K562 (cell line): ENCODE data around the gene PSMA6. TPM values are rescaled to one million over a fixed set of nuclear protein-coding genes. Genes with fewer than 3 reads are reported as not detected.

Experiments
- ATAC-seq: fragments of 200-7000 bp; cut with Tn5 transposase; 3 replicates; pipeline ENCODE4 v1.9.1; 2020; ENCODE audit warnings: moderate library complexity
- BruUV-seq: library from RNA; stranded (reverse); fragments of 400-500 nt; replicated peaks from 2 replicates; lab custom pipeline; 2021; lab: Mats Ljungman, UMichigan
- CTCF ChIA-PET: fragments of 300-600 bp; formaldehyde crosslinking; extraction: SDS; loops from one replicate; lab custom pipeline; 2021; ENCODE audit warnings: low intra/inter-chr PET ratio; lab: Yijun Ruan, JAX
- POLR2A ChIA-PET: fragments of 300-600, 350-650 bp; sonication (Branson Sonifier 250); formaldehyde crosslinking; extraction: SDS; loops from one replicate; lab custom pipeline; 2021; ENCODE audit warnings: antibody characterized with exemption, inconsistent platforms; lab: Yijun Ruan, JAX
- DNase-seq, 4 experiments: peaks; one replicate each; pipeline versions ENCODE4 v3.0.0 to v3.0.0-alpha.2; 2011 to 2018; ENCODE audit warnings: low spot score in 3 of 4, mixed read lengths in 3 of 4; ENCODE audit errors: extremely low read depth in 1 of 4
- FAIRE-seq: peaks from 2 replicates; lab custom pipeline; 2011; peaks lifted over from hg19 to GRCh38; lab: Jason Lieb, UNC
- H2AFZ ChIP-seq: 2 replicates; pipeline ENCODE4 v1.6.0; 2011; ENCODE audit warnings: low read depth, low read length, control low read depth, inconsistent platforms
- H3K27ac ChIP-seq: fragments of 200-600 bp; 3 replicates; pipeline ENCODE4 v1.8.0; 2011; ENCODE audit warnings: low read depth, mild to moderate bottlenecking, control low read depth, inconsistent platforms, low read length, moderate library complexity, mixed read lengths; ENCODE audit errors: extremely low read depth
- H3K27me3 ChIP-seq, 2 experiments: fragments of 300-600 bp in 1 of 2; 2 replicates in 1 of 2; 3 replicates in 1 of 2; pipeline versions ENCODE4 v1.6.0 to v1.8.0; 2011; ENCODE audit warnings: inconsistent platforms in 2 of 2, low read length in 2 of 2, mild to moderate bottlenecking in 1 of 2, mixed read lengths in 1 of 2, moderate library complexity in 1 of 2; ENCODE audit not compliant: control insufficient read depth in 2 of 2, insufficient read depth in 2 of 2
- H3K36me3 ChIP-seq: fragments of 300-600 bp; 3 replicates; pipeline ENCODE4 v1.8.0; 2011; ENCODE audit warnings: mild to moderate bottlenecking, low read length, inconsistent platforms; ENCODE audit not compliant: control insufficient read depth, insufficient read depth
- H3K4me1 ChIP-seq, 2 experiments: fragments of 200-600 bp in 1 of 2; replicated peaks in 1 of 2; 2 replicates in 1 of 2; 3 replicates in 1 of 2; pipeline versions ENCODE4 v1.5.1 to v1.8.0; 2011; ENCODE audit warnings: inconsistent platforms in 2 of 2, low read length in 2 of 2, mild to moderate bottlenecking in 1 of 2, mixed read lengths in 1 of 2, moderate library complexity in 1 of 2; ENCODE audit not compliant: control insufficient read depth in 2 of 2, insufficient read depth in 2 of 2
- H3K4me2 ChIP-seq: 2 replicates; pipeline ENCODE4 v1.6.1; 2011; ENCODE audit warnings: low read length, control low read depth, inconsistent platforms, mixed read lengths; ENCODE audit not compliant: insufficient read depth
- H3K4me3 ChIP-seq: fragments of 200-600 bp; sonication (generic), shearing (Covaris generic); 2 replicates; pipeline ENCODE4 v1.5.1; 2016; ENCODE audit warnings: control low read depth, inconsistent platforms
- H3K79me2 ChIP-seq: fragments of 200-600 bp; 3 replicates; pipeline ENCODE4 v1.8.0; 2011; ENCODE audit warnings: low read length, inconsistent platforms; ENCODE audit not compliant: control insufficient read depth, insufficient read depth
- H3K9ac ChIP-seq, 2 experiments: 2 replicates each; pipeline versions ENCODE4 v1.6.0 to v1.6.1; 2011; ENCODE audit warnings: low read depth in 2 of 2, low read length in 2 of 2, control low read depth in 1 of 2, inconsistent platforms in 1 of 2, mild to moderate bottlenecking in 1 of 2, mixed read lengths in 1 of 2; ENCODE audit not compliant: insufficient read depth in 1 of 2
- H3K9me1 ChIP-seq: one replicate; pipeline ENCODE4 v1.6.0; 2011; ENCODE audit warnings: inconsistent platforms, mild to moderate bottlenecking, low read length, moderate library complexity; ENCODE audit not compliant: control insufficient read depth, insufficient read depth
- H3K9me3 ChIP-seq: replicated peaks from 2 replicates; pipeline ENCODE4 v1.5.1; 2011; ENCODE audit warnings: low read depth, low read length, inconsistent platforms; ENCODE audit not compliant: control insufficient read depth, insufficient read depth
- H4K20me1 ChIP-seq: replicated peaks from 2 replicates; pipeline ENCODE4 v1.6.1; 2011; ENCODE audit warnings: low read length, inconsistent platforms, mixed read lengths; ENCODE audit not compliant: control insufficient read depth, insufficient read depth
- ELF2 ChIP-seq: fragments of 250-450 bp; sonication (Bioruptor Pico); IDR thresholded peaks from 2 replicates; pipeline ENCODE4 v1.5.0; 2021; ENCODE audit warnings: mild to moderate bottlenecking
- EP300 ChIP-seq: IDR thresholded peaks from 2 replicates; pipeline ENCODE4 v1.6.1; 2012; ENCODE audit warnings: low read length, improper control_type of control experiment
- ILK ChIP-seq: fragments of 450-650 bp; IDR thresholded peaks from 2 replicates; pipeline ENCODE4 v1.6.1; 2016; ENCODE audit warnings: missing genetic modification characterization, low read depth, mild to moderate bottlenecking, missing compliant biosample characterization, moderate library complexity, borderline replicate concordance
- NFYB ChIP-seq: IDR thresholded peaks from 2 replicates; pipeline ENCODE4 v1.6.1; 2011; ENCODE audit warnings: mild to moderate bottlenecking, moderate library complexity; ENCODE audit not compliant: insufficient read length; ENCODE audit errors: extremely low read depth
- PTTG1 ChIP-seq: fragments of 450-650 bp; IDR thresholded peaks from 2 replicates; pipeline ENCODE4 v1.6.1; 2016; ENCODE audit warnings: low read depth, mild to moderate bottlenecking, missing genetic modification characterization, missing compliant biosample characterization
- SP1 ChIP-seq: sonication (generic); formaldehyde crosslinking; IDR thresholded peaks from 2 replicates; pipeline ENCODE4 v1.8.1; 2022; ENCODE audit warnings: mild to moderate bottlenecking, missing genetic modification reagents
- TCF3 ChIP-seq: sonication (generic); formaldehyde crosslinking; IDR thresholded peaks from 2 replicates; pipeline ENCODE4 v1.4.0; 2020; ENCODE audit warnings: mild to moderate bottlenecking, missing genetic modification reagents
- ZEB2 ChIP-seq: fragments of 450-650 bp; IDR thresholded peaks from 2 replicates; pipeline ENCODE4 v1.6.1; 2016
- ZKSCAN3 ChIP-seq: fragments of 250-450 bp; sonication (Bioruptor Pico); IDR thresholded peaks from 2 replicates; pipeline ENCODE4 v1.4.0; 2020
- WGBS: fragments of 100-300 bp; shearing (Covaris generic); methylation state at CpG from one replicate; pipeline ENCODE4 v1.1.6; 2016; ENCODE audit warnings: low coverage, mixed read lengths; ENCODE audit not compliant: insufficient coverage; ENCODE audit errors: missing lambda C conversion rate; 5-methylcytosine and 5-hydroxymethylcytosine counted together
- in situ Hi-C: fragments of 300-500 bp; cut with MboI; formaldehyde crosslinking; loops from 4 replicates; pipeline ENCODE4 v1.15.0; 2018; ENCODE audit warnings: inconsistent platforms, mixed read lengths
- intact Hi-C: fragments of 100-400 bp; cut with micrococcal nuclease; formaldehyde crosslinking; loops from 2 replicates; pipeline ENCODE4 v1.14.2; 2022
- polyA plus RNA-seq, 8 experiments: library from polyadenylated mRNA; depleted of rRNA in 4 of 8; stranded (reverse) in 5 of 8; unstranded in 3 of 8; fragments of >200 nt; fragmentation: Nextera tagmentation in 2 of 8; fragmentation: Illumina TruSeq in 1 of 8; extraction: Ambion mirVana in 2 of 8; extraction: Trizol in 1 of 8; gene quantifications; 2 replicates each; pipeline versions ENCODE4 v1.2.1 to v1.2.3, GENCODE V29; 2011 to 2014; ENCODE audit warnings: inconsistent platforms in 1 of 8, missing spikeins in 1 of 8
- total RNA-seq, 7 experiments: library from RNA; depleted of rRNA in 6 of 7; stranded (reverse); fragments of >200 nt in 6 of 7; fragmentation: Illumina TruSeq in 2 of 7; extraction: Trizol in 2 of 7; gene quantifications; 2 replicates each; pipeline versions ENCODE4 v1.2.1 to v1.2.3, GENCODE V29; 2011 to 2021; ENCODE audit warnings: low replicate concordance in 1 of 7
- TF ChIP-seq, protein P1 (sequence below): sonication (generic); formaldehyde crosslinking; IDR thresholded peaks from 2 replicates; pipeline ENCODE4 v1.8.0; 2022; ENCODE audit warnings: mild to moderate bottlenecking, missing genetic modification reagents
- TF ChIP-seq, protein P2 (sequence below), 2 experiments: fragments of 450-650 bp in 1 of 2; IDR thresholded peaks; 2 replicates each; pipeline ENCODE4 v1.6.1; 2011 to 2017; ENCODE audit warnings: low read depth in 2 of 2, antibody characterized with exemption in 1 of 2, borderline replicate concordance in 1 of 2, low read length in 1 of 2, mild to moderate bottlenecking in 1 of 2, mixed read lengths in 1 of 2; ENCODE audit not compliant: control insufficient read depth in 1 of 2
- TF ChIP-seq, protein P3 (sequence below): fragments of 250-450 bp; sonication (Bioruptor Pico); IDR thresholded peaks from 2 replicates; pipeline ENCODE4 v1.8.0; 2022; ENCODE audit warnings: inconsistent platforms, mild to moderate bottlenecking, moderate library complexity, borderline replicate concordance

The PSMA6 gene
- total and polyA plus RNA-seq, 9 of the 15 experiments (the other 6 are each of a cell fraction or from before 2014, with no cell fraction given) = 210 to 952 (median 288) TPM

DNA sequence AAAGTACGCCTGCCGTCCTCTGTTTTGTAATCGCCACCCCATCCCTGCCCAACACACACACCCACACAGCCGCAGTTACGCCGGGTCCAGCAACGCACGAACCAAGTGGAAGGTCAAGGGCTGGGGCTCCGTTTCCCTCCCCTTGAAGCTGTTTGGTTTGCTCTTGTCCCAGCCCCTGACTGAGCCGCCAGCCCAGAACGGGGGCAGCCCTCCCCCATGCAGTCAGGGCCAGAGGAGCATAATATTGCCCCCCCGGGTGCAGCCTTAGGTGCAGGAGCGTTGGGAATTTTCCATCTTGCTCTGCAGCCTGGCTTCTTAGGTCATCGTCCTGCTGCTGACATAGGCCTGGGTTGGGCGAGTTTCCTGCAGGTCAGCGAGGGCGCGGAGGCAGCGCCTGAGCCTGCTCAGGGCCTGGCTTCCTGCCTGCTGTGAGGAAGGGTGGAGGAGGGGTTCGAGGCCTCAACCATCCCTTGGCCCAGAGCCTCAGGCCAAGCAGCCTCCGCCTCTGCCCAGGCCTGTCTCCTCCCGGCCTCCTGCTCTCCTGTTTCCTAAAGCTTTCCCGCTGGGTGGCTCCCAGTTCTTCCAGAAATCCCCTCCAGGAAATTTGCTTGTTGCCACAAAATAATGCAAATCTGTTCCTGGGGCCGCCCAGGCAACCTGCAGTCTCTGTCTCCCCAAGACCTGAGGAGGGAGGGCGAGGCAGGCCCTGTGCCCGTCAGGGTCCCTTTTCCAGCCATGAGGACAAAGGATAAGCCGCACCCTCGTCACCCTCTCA lies 44.5 kb downstream of the PSMA6 start:
- Histone ChIP-seq H3K4me1 (peaks cover 44 to 63% of the 10 kb centered on the region in 2 experiments), H3K27ac (peak overlapping the region; percentile 81), H2AFZ (peak overlapping the region; percentile 97), H3K9me1 (peaks cover 4% of the 10 kb centered on the region), H3K79me2 (no peaks in the 10 kb centered on the region), H4K20me1 (no peaks in the 10 kb centered on the region), H3K9me3 (no peaks in the 10 kb centered on the region), H3K36me3 (no peaks in the 10 kb centered on the region), H3K4me3 (no peak overlapping the region), H3K27me3 (no peaks in the 10 kb centered on the region), H3K4me2 (peak overlapping the region; percentile 73), H3K9ac (peak overlapping the region; percentile 53 to 82)
- CTCF ChIA-PET = interaction anchor here (0.6 kb wide), 1 partner anchor 65 kb away, joined by 3 read pairs; no protein-coding TSS in a partner anchor
- no TSS peak for BruUV-seq
- in situ Hi-C loops = no loop called here
- ATAC-seq = peak; percentile 89
- intact Hi-C loops = no loop called here
- DNase-seq = peak; percentile 62 to 88 (median 70)
- peak; percentile 97 for FAIRE-seq
- POLR2A ChIA-PET = interaction anchor here (0.6 kb wide), 1 partner anchor 67 kb away, joined by 3 read pairs; no protein-coding TSS in a partner anchor
- 14% methylated on average over 20 of the region's 28 CpGs for WGBS
- TF ChIP-seq ILK (tag) (no peak), ZKSCAN3 (no peak), NFYB (no peak), TCF3 (CRISPR knock-in tag) (no peak), SP1 (no peak), ZEB2 (no peak), EP300 (peak; percentile 5; the same call in 1 of the 2 replicates), ELF2 (CRISPR knock-in tag) (no peak), PTTG1 (no peak)
- TF ChIP-seq, protein P1, sequence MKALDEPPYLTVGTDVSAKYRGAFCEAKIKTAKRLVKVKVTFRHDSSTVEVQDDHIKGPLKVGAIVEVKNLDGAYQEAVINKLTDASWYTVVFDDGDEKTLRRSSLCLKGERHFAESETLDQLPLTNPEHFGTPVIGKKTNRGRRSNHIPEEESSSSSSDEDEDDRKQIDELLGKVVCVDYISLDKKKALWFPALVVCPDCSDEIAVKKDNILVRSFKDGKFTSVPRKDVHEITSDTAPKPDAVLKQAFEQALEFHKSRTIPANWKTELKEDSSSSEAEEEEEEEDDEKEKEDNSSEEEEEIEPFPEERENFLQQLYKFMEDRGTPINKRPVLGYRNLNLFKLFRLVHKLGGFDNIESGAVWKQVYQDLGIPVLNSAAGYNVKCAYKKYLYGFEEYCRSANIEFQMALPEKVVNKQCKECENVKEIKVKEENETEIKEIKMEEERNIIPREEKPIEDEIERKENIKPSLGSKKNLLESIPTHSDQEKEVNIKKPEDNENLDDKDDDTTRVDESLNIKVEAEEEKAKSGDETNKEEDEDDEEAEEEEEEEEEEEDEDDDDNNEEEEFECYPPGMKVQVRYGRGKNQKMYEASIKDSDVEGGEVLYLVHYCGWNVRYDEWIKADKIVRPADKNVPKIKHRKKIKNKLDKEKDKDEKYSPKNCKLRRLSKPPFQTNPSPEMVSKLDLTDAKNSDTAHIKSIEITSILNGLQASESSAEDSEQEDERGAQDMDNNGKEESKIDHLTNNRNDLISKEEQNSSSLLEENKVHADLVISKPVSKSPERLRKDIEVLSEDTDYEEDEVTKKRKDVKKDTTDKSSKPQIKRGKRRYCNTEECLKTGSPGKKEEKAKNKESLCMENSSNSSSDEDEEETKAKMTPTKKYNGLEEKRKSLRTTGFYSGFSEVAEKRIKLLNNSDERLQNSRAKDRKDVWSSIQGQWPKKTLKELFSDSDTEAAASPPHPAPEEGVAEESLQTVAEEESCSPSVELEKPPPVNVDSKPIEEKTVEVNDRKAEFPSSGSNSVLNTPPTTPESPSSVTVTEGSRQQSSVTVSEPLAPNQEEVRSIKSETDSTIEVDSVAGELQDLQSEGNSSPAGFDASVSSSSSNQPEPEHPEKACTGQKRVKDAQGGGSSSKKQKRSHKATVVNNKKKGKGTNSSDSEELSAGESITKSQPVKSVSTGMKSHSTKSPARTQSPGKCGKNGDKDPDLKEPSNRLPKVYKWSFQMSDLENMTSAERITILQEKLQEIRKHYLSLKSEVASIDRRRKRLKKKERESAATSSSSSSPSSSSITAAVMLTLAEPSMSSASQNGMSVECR (CRISPR knock-in tag) = no peak
- TF ChIP-seq, protein P2, sequence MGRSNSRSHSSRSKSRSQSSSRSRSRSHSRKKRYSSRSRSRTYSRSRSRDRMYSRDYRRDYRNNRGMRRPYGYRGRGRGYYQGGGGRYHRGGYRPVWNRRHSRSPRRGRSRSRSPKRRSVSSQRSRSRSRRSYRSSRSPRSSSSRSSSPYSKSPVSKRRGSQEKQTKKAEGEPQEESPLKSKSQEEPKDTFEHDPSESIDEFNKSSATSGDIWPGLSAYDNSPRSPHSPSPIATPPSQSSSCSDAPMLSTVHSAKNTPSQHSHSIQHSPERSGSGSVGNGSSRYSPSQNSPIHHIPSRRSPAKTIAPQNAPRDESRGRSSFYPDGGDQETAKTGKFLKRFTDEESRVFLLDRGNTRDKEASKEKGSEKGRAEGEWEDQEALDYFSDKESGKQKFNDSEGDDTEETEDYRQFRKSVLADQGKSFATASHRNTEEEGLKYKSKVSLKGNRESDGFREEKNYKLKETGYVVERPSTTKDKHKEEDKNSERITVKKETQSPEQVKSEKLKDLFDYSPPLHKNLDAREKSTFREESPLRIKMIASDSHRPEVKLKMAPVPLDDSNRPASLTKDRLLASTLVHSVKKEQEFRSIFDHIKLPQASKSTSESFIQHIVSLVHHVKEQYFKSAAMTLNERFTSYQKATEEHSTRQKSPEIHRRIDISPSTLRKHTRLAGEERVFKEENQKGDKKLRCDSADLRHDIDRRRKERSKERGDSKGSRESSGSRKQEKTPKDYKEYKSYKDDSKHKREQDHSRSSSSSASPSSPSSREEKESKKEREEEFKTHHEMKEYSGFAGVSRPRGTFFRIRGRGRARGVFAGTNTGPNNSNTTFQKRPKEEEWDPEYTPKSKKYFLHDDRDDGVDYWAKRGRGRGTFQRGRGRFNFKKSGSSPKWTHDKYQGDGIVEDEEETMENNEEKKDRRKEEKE (IDR thresholded peaks at IDR 0.05; ENCODE audit: borderline replicate concordance in 1 of 2, control insufficient read depth in 1 of 2, low read depth in 2 of 2, low read length in 1 of 2) = no peak
- TF ChIP-seq, protein P3, sequence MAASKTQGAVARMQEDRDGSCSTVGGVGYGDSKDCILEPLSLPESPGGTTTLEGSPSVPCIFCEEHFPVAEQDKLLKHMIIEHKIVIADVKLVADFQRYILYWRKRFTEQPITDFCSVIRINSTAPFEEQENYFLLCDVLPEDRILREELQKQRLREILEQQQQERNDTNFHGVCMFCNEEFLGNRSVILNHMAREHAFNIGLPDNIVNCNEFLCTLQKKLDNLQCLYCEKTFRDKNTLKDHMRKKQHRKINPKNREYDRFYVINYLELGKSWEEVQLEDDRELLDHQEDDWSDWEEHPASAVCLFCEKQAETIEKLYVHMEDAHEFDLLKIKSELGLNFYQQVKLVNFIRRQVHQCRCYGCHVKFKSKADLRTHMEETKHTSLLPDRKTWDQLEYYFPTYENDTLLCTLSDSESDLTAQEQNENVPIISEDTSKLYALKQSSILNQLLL (CRISPR knock-in tag) = no peak
